ENCODE data around the gene BCL11B. TPM values are rescaled to one million over a fixed set of nuclear protein-coding genes. Genes with fewer than 3 reads are reported as not detected.

BCL11B gene
- total and polyA plus RNA-seq, 4 donors: 0.04 to 0.42 (median 0.16) TPM

- Histone ChIP-seq H3K36me3 (ENCODE audit: control insufficient read depth in 4 of 4, insufficient read depth in 3 of 4, low read depth in 1 of 4, low read length in 3 of 4) (no peaks in the 10 kb centered on the region), H3K9me3 (ENCODE audit: control insufficient read depth in 4 of 4, low read length in 3 of 4) (no peaks in the 10 kb centered on the region), H3K9ac (ENCODE audit: low read depth in 1 of 2, low read length in 2 of 2) (no peak overlapping the region), H3K4me1 (ENCODE audit: control insufficient read depth in 4 of 4, insufficient read depth in 4 of 4, low read length in 3 of 4) (no peaks in the 10 kb centered on the region), H3K4me3 (ENCODE audit: low read depth in 1 of 3, low read length in 3 of 3) (no peak overlapping the region), H3K27me3 (ENCODE audit: control insufficient read depth in 4 of 4, insufficient read depth in 4 of 4, low read length in 3 of 4) (no peaks in the 10 kb centered on the region), H3K27ac (ENCODE audit: low read depth in 1 of 2, low read length in 2 of 2) (no peak overlapping the region)
- DNase-seq (ENCODE audit: low spot score): no peak
- no peak for TF ChIP-seq HNF4G (IDR thresholded peaks at IDR 0.05)
- no peak for TF ChIP-seq FOXA1 (IDR thresholded peaks at IDR 0.05)
- TF ChIP-seq FOXA2 (IDR thresholded peaks at IDR 0.05): no peak
- no peak for TF ChIP-seq TAF1 (conservative IDR thresholded peaks at IDR 0.05)
- WGBS: 89% methylated on average over 8 of the region's 8 CpGs
Observed at GRCh38 chr14:99183716-99184115, 88.3 kb downstream of the BCL11B start.

- Histone ChIP-seq H3K27me3 (ENCODE audit: control insufficient read depth in 4 of 4, insufficient read depth in 4 of 4, low read length in 3 of 4) (no peaks in the 10 kb centered on the region), H3K36me3 (ENCODE audit: control insufficient read depth in 4 of 4, insufficient read depth in 3 of 4, low read depth in 1 of 4, low read length in 3 of 4) (no peaks in the 10 kb centered on the region), H3K9me3 (ENCODE audit: control insufficient read depth in 4 of 4, low read length in 3 of 4) (no peaks in the 10 kb centered on the region), H3K9ac (ENCODE audit: low read depth in 1 of 2, low read length in 2 of 2) (no peak overlapping the region), H3K4me3 (ENCODE audit: low read depth in 1 of 3, low read length in 3 of 3) (no peak overlapping the region), H3K4me1 (ENCODE audit: control insufficient read depth in 4 of 4, insufficient read depth in 4 of 4, low read length in 3 of 4) (no peaks in the 10 kb centered on the region), H3K27ac (ENCODE audit: low read depth in 1 of 2, low read length in 2 of 2) (no peak overlapping the region)
- no peak for DNase-seq (ENCODE audit: low spot score)
- TF ChIP-seq GABPA (IDR thresholded peaks at IDR 0.05 in 1 of 2, conservative IDR thresholded peaks at IDR 0.05 in 1 of 2) (no peak), TAF1 (conservative IDR thresholded peaks at IDR 0.05) (no peak), SP1 (IDR thresholded peaks at IDR 0.05) (no peak), FOXA1 (IDR thresholded peaks at IDR 0.05) (no peak)
- 90% methylated on average over 12 of the region's 12 CpGs for WGBS
Observed at GRCh38 chr14:99183311-99183710, 88.7 kb downstream of the BCL11B start.

- no peaks in the 10 kb centered on the region for H3K27me3 ChIP-seq (ENCODE audit: control insufficient read depth in 4 of 4, insufficient read depth in 4 of 4, low read length in 3 of 4)
- no peaks in the 10 kb centered on the region for H3K36me3 ChIP-seq (ENCODE audit: control insufficient read depth in 4 of 4, insufficient read depth in 3 of 4, low read depth in 1 of 4, low read length in 3 of 4)
- no peak for DNase-seq (ENCODE audit: low spot score)
- no peak overlapping the region for H3K9ac ChIP-seq (ENCODE audit: low read depth in 1 of 2, low read length in 2 of 2)
- no peak overlapping the region for H3K4me3 ChIP-seq (ENCODE audit: low read depth in 1 of 3, low read length in 3 of 3)
- H3K27ac ChIP-seq (ENCODE audit: low read depth in 1 of 2, low read length in 2 of 2): no peak overlapping the region
- 89% methylated on average over 6 of the region's 6 CpGs for WGBS
- no peaks in the 10 kb centered on the region for H3K4me1 ChIP-seq (ENCODE audit: control insufficient read depth in 4 of 4, insufficient read depth in 4 of 4, low read length in 3 of 4)
- TF ChIP-seq FOXA2 (IDR thresholded peaks at IDR 0.05) (no peak), YY1 (IDR thresholded peaks at IDR 0.05) (no peak), HNF4A (conservative IDR thresholded peaks at IDR 0.05) (no peak), ZBTB33 (IDR thresholded peaks at IDR 0.05) (no peak), CTCF (IDR thresholded peaks at IDR 0.05; ENCODE audit: low read depth, low read length, missing input control) (no peak), HNF4G (IDR thresholded peaks at IDR 0.05) (no peak), GABPA (IDR thresholded peaks at IDR 0.05 in 1 of 2, conservative IDR thresholded peaks at IDR 0.05 in 1 of 2) (no peak), RAD21 (IDR thresholded peaks at IDR 0.05) (no peak), ATF3 (IDR thresholded peaks at IDR 0.05) (no peak)
- H3K9me3 ChIP-seq (ENCODE audit: control insufficient read depth in 4 of 4, low read length in 3 of 4): no peaks in the 10 kb centered on the region
Observed at GRCh38 chr14:99182548-99183250, 89.3 kb downstream of the BCL11B start.

Data from liver (tissue), 9 donors.